Measurements from ENCODE around the gene CST11.

GRCh38 chr20:23410916-23411695 is 41.6 kb downstream of the CST11 start:
- no peak for TF ChIP-seq POLR2A (IDR thresholded peaks at IDR 0.05)
- TF ChIP-seq, protein P1, sequence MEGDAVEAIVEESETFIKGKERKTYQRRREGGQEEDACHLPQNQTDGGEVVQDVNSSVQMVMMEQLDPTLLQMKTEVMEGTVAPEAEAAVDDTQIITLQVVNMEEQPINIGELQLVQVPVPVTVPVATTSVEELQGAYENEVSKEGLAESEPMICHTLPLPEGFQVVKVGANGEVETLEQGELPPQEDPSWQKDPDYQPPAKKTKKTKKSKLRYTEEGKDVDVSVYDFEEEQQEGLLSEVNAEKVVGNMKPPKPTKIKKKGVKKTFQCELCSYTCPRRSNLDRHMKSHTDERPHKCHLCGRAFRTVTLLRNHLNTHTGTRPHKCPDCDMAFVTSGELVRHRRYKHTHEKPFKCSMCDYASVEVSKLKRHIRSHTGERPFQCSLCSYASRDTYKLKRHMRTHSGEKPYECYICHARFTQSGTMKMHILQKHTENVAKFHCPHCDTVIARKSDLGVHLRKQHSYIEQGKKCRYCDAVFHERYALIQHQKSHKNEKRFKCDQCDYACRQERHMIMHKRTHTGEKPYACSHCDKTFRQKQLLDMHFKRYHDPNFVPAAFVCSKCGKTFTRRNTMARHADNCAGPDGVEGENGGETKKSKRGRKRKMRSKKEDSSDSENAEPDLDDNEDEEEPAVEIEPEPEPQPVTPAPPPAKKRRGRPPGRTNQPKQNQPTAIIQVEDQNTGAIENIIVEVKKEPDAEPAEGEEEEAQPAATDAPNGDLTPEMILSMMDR (IDR thresholded peaks at IDR 0.05) = no peak
